WTC11 (cell line): Measurements from ENCODE around the gene INO80D. TPM values are rescaled to one million over a fixed set of nuclear protein-coding genes. Genes with fewer than 3 reads are reported as not detected.
A peak's percentile ranks its signal among the peaks of the same experiment; 100 is the strongest.
"Not testable (repeated sequence)": the region's sequence is repeated elsewhere in the genome, so short reads cannot be mapped to it uniquely, and the experiment has no call there.

ENCODE experiments used
- ATAC-seq: fragments of 200-7000 bp; cut with Tn5 transposase; 2 replicates; pipeline ENCODE4 v1.10.0; 2021; ENCODE audit warnings: mild to moderate bottlenecking, moderate library complexity
- CTCF ChIA-PET: fragments of 300-600 bp; sonication (Branson Sonifier 250); formaldehyde crosslinking; loops from one replicate; lab custom pipeline; 2021; ENCODE audit warnings: antibody characterized with exemption; lab: Charles Lee
- POLR2A ChIA-PET: fragments of 350-600 bp; sonication (Branson Sonifier 250); formaldehyde crosslinking; loops from one replicate; lab custom pipeline; 2021; ENCODE audit warnings: antibody characterized with exemption; lab: Charles Lee
- DNase-seq: peaks from one replicate; pipeline ENCODE4 v3.0.0; 2021; ENCODE audit warnings: low spot score
- H3K27ac Mint-ChIP-seq: 2 replicates; pipeline ENCODE4 v1.8.0; 2021; ENCODE audit warnings: mixed read lengths
- H3K27me3 Mint-ChIP-seq: 2 replicates; pipeline ENCODE4 v1.8.0; 2021; ENCODE audit warnings: low read depth, mild to moderate bottlenecking, moderate library complexity, mixed read lengths
- H3K36me3 Mint-ChIP-seq: 2 replicates; pipeline ENCODE4 v1.8.0; 2021; ENCODE audit warnings: mixed read lengths
- H3K4me1 Mint-ChIP-seq: 2 replicates; pipeline ENCODE4 v1.8.0; 2022; ENCODE audit warnings: mixed read lengths
- H3K4me3 Mint-ChIP-seq: 2 replicates; pipeline ENCODE4 v1.8.0; 2021; ENCODE audit warnings: mild to moderate bottlenecking, moderate library complexity, mixed read lengths
- H3K9me3 Mint-ChIP-seq: 2 replicates; pipeline ENCODE4 v1.8.0; 2021; ENCODE audit warnings: mixed read lengths
- ATF6 ChIP-seq: sonication (generic); formaldehyde crosslinking; IDR thresholded peaks from 2 replicates; pipeline ENCODE4 v1.8.1; 2023; ENCODE audit warnings: mild to moderate bottlenecking, missing genetic modification reagents
- CDX4 ChIP-seq: fragments of 250-450 bp; sonication (Bioruptor Pico); IDR thresholded peaks from 2 replicates; pipeline ENCODE4 v1.9.0; 2021; ENCODE audit warnings: moderate library complexity, mild to moderate bottlenecking, inconsistent platforms, borderline replicate concordance
- E2F1 ChIP-seq: sonication (generic); formaldehyde crosslinking; IDR thresholded peaks from 2 replicates; pipeline ENCODE4 v1.8.0; 2022; ENCODE audit warnings: mild to moderate bottlenecking, missing genetic modification reagents
- EMX1 ChIP-seq: fragments of 250-450 bp; sonication (Bioruptor Pico); IDR thresholded peaks from 2 replicates; pipeline ENCODE4 v1.8.0; 2021; ENCODE audit warnings: mild to moderate bottlenecking
- GABPB1 ChIP-seq: sonication (generic); formaldehyde crosslinking; IDR thresholded peaks from 2 replicates; pipeline ENCODE4 v1.8.1; 2023; ENCODE audit warnings: mild to moderate bottlenecking, missing genetic modification reagents
- HMGA2 ChIP-seq: fragments of 250-450 bp; sonication (Bioruptor Pico); IDR thresholded peaks from 2 replicates; pipeline ENCODE4 v1.4.0; 2021; ENCODE audit warnings: mild to moderate bottlenecking, moderate library complexity
- IRF1 ChIP-seq: sonication (generic); formaldehyde crosslinking; IDR thresholded peaks from 2 replicates; pipeline ENCODE4 v1.8.0; 2023; ENCODE audit warnings: missing genetic modification reagents
- TEAD4 ChIP-seq: sonication (generic); formaldehyde crosslinking; IDR thresholded peaks from 2 replicates; pipeline ENCODE4 v1.8.0; 2022; ENCODE audit warnings: mild to moderate bottlenecking, missing genetic modification reagents
- ZSCAN18 ChIP-seq: fragments of 250-450 bp; sonication (Bioruptor Pico); IDR thresholded peaks from 2 replicates; pipeline ENCODE4 v2.1.2; 2022; ENCODE audit warnings: mild to moderate bottlenecking, moderate library complexity
- total RNA-seq: library from RNA; stranded (reverse); gene quantifications from 3 replicates; pipeline ENCODE4 v1.2.3, GENCODE V29; 2021
- TF ChIP-seq, protein P1 (sequence below): sonication (generic); formaldehyde crosslinking; IDR thresholded peaks from 2 replicates; pipeline ENCODE4 v1.8.0; 2023; ENCODE audit warnings: mild to moderate bottlenecking, missing genetic modification reagents
- TF ChIP-seq, protein P2 (sequence below): fragments of 250-450 bp; sonication (Bioruptor Pico); IDR thresholded peaks from 2 replicates; pipeline ENCODE4 v1.9.0; 2021; ENCODE audit warnings: mild to moderate bottlenecking, borderline replicate concordance

The INO80D gene
- total RNA-seq, 1 experiment from 2014 or later: 30.9 TPM

DNA sequence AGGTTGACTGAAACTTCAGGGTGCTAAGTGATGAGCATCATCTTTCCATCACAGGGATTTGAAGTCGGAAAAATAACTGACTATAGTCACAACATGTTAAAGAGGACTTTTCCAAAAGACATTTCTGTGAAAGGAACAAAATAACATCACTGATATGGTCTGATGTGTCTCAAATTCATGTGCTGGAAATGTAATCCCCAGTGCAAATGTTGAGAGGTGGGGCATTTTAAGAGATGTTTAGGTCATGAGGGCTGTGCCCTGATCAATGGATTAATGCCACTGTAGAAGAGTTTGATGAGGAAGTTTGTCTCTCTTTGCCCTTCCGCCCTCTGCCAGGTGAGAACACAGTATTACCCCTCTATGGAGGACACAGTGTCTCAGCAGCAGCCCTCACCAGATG, 95.9 kb downstream of the INO80D start (continued):
- TF ChIP-seq ZSCAN18 (no peak), EMX1 (no peak), E2F1 (no peak)
- TF ChIP-seq, protein P1, sequence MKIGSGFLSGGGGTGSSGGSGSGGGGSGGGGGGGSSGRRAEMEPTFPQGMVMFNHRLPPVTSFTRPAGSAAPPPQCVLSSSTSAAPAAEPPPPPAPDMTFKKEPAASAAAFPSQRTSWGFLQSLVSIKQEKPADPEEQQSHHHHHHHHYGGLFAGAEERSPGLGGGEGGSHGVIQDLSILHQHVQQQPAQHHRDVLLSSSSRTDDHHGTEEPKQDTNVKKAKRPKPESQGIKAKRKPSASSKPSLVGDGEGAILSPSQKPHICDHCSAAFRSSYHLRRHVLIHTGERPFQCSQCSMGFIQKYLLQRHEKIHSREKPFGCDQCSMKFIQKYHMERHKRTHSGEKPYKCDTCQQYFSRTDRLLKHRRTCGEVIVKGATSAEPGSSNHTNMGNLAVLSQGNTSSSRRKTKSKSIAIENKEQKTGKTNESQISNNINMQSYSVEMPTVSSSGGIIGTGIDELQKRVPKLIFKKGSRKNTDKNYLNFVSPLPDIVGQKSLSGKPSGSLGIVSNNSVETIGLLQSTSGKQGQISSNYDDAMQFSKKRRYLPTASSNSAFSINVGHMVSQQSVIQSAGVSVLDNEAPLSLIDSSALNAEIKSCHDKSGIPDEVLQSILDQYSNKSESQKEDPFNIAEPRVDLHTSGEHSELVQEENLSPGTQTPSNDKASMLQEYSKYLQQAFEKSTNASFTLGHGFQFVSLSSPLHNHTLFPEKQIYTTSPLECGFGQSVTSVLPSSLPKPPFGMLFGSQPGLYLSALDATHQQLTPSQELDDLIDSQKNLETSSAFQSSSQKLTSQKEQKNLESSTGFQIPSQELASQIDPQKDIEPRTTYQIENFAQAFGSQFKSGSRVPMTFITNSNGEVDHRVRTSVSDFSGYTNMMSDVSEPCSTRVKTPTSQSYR: no peak

- Mint-ChIP-seq H3K27me3 (no peaks in the 10 kb centered on the region), H3K9me3 (no peaks in the 10 kb centered on the region), H3K36me3 (peaks cover 7% of the 10 kb centered on the region), H3K27ac (no peak overlapping the region; the same call in 1 of the 2 replicates), H3K4me3 (no peak overlapping the region), H3K4me1 (peaks cover 6% of the 10 kb centered on the region)
- ATAC-seq (peak; percentile 43; the same call in 1 of the 2 replicates), DNase-seq (no peak)
- POLR2A ChIA-PET: interaction anchor here (0.6 kb wide), 1 partner anchor 98 kb away, joined by 3 read pairs; no protein-coding TSS in a partner anchor
- TF ChIP-seq ATF6 (CRISPR knock-in tag) (no peak), GABPB1 (CRISPR knock-in tag) (peak; percentile 51; the same call in 1 of the 2 replicates)
- CTCF ChIA-PET: interaction anchor here (1.0 to 1.9 kb wide), 2 partner anchors 15 to 26 kb away, joined by 3 to 10 read pairs; no protein-coding TSS in a partner anchor
Measured at GRCh38 chr2:205989271-205990071, 96.5 kb downstream of the INO80D start.

DNA sequence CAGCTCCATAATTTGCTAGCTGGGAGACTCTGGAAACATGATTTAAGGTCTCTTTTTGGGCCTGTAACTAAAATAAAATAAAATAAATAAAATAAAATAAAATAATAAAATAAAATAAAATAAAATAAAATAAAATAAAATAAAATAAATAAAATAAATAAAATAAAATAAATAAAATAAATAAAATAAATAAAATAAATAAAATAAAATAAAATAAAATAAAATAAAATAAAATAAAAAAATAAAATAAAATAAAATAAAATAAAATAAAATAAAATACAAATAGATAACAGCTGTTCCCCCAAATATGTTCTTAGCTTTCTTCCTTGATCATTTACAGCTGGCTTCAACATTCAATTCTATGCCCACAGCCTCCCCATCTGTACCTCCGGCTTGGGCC, 97.3 kb downstream of the INO80D start:
- CTCF ChIA-PET: interaction anchor here (0.8 to 1.9 kb wide), 4 partner anchors 16 to 171 kb away, joined by 3 to 10 read pairs (median 4); partner anchors contain the start of genes EEF1B2 and INO80D
- H3K36me3 Mint-ChIP-seq, POLR2A ChIA-PET, H3K9me3 Mint-ChIP-seq, H3K4me1 Mint-ChIP-seq, H3K27ac Mint-ChIP-seq, H3K27me3 Mint-ChIP-seq, DNase-seq, H3K4me3 Mint-ChIP-seq, ATAC-seq: not testable (repeated sequence)
- TF ChIP-seq HMGA2: peak; percentile 94

DNA sequence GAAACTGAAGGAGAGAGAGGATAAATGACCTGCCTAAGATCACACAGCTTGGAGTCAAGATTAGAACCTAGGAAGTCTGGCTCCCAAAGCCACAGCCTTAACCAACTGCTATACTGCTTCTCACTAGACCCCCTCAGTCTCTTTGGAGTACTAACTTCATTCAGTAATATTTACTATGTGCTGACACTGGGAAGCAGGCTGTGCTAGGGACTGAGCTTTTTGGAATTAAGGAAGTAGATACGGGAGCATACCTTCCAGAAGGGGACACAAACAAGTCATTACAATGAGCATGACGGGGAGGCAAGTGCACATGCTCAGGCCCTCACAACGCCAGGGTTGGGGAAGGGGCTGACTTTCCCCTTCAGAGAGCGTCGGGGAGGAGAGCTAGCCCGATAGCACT, 97.7 kb downstream of the INO80D start:
- H3K9me3 Mint-ChIP-seq: no peaks in the 10 kb centered on the region
- H3K36me3 Mint-ChIP-seq: peaks cover 4% of the 10 kb centered on the region
- ATAC-seq: peak; percentile 44
- H3K27ac Mint-ChIP-seq: no peak overlapping the region
- no peaks in the 10 kb centered on the region for H3K27me3 Mint-ChIP-seq
- POLR2A ChIA-PET: interaction anchor here (1.0 kb wide), 1 partner anchor 10 kb away, joined by 3 read pairs; no protein-coding TSS in a partner anchor
- H3K4me3 Mint-ChIP-seq: no peak overlapping the region
- peaks cover 6% of the 10 kb centered on the region for H3K4me1 Mint-ChIP-seq
- CTCF ChIA-PET: interaction anchor here (0.8 to 1.9 kb wide), 5 partner anchors 16 to 171 kb away, joined by 3 to 10 read pairs (median 4); partner anchors contain the start of genes EEF1B2 and INO80D
- no peak for DNase-seq
- TF ChIP-seq IRF1 (no peak), CDX4 (CRISPR knock-in tag) (no peak), TEAD4 (no peak)
- TF ChIP-seq, protein P2, sequence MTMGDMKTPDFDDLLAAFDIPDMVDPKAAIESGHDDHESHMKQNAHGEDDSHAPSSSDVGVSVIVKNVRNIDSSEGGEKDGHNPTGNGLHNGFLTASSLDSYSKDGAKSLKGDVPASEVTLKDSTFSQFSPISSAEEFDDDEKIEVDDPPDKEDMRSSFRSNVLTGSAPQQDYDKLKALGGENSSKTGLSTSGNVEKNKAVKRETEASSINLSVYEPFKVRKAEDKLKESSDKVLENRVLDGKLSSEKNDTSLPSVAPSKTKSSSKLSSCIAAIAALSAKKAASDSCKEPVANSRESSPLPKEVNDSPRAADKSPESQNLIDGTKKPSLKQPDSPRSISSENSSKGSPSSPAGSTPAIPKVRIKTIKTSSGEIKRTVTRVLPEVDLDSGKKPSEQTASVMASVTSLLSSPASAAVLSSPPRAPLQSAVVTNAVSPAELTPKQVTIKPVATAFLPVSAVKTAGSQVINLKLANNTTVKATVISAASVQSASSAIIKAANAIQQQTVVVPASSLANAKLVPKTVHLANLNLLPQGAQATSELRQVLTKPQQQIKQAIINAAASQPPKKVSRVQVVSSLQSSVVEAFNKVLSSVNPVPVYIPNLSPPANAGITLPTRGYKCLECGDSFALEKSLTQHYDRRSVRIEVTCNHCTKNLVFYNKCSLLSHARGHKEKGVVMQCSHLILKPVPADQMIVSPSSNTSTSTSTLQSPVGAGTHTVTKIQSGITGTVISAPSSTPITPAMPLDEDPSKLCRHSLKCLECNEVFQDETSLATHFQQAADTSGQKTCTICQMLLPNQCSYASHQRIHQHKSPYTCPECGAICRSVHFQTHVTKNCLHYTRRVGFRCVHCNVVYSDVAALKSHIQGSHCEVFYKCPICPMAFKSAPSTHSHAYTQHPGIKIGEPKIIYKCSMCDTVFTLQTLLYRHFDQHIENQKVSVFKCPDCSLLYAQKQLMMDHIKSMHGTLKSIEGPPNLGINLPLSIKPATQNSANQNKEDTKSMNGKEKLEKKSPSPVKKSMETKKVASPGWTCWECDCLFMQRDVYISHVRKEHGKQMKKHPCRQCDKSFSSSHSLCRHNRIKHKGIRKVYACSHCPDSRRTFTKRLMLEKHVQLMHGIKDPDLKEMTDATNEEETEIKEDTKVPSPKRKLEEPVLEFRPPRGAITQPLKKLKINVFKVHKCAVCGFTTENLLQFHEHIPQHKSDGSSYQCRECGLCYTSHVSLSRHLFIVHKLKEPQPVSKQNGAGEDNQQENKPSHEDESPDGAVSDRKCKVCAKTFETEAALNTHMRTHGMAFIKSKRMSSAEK: no peak
